SK-N-MC (cell line): Measurements from ENCODE around the gene ANKRD31.

Experiments used
- EZH2 ChIP-seq: fragments of 200-600 bp; sonication (generic); IDR thresholded peaks from one replicate; pipeline ENCODE4 v1.6.1; 2017; ENCODE audit warnings: antibody characterized with exemption
- FOXP2 ChIP-seq: optimal IDR thresholded peaks from 2 replicates; pipeline ENCODE3; 2011; ENCODE audit warnings: mild to moderate bottlenecking, moderate library complexity; ENCODE audit not compliant: insufficient read depth; ENCODE audit errors: extremely low read length, control extremely low read depth
- POLR2AphosphoS5 ChIP-seq: IDR thresholded peaks from 2 replicates; pipeline ENCODE4 v1.6.1; 2012; ENCODE audit warnings: mild to moderate bottlenecking, low read depth, low read length, borderline replicate concordance

- TF ChIP-seq EZH2 (no peak), POLR2AphosphoS5 (no peak), FOXP2 (no peak)
Observed at GRCh38 chr5:75169516-75169915, 67.2 kb downstream of the ANKRD31 start.
